ENCODE results near the gene RET. TPM values are rescaled to one million over a fixed set of nuclear protein-coding genes. Genes with fewer than 3 reads are reported as not detected.
"Not testable (repeated sequence)": the region's sequence is repeated elsewhere in the genome, so short reads cannot be mapped to it uniquely, and the experiment has no call there.

RET gene
- total RNA-seq, 1 donor from 2014 or later = 0.07 TPM

DNA sequence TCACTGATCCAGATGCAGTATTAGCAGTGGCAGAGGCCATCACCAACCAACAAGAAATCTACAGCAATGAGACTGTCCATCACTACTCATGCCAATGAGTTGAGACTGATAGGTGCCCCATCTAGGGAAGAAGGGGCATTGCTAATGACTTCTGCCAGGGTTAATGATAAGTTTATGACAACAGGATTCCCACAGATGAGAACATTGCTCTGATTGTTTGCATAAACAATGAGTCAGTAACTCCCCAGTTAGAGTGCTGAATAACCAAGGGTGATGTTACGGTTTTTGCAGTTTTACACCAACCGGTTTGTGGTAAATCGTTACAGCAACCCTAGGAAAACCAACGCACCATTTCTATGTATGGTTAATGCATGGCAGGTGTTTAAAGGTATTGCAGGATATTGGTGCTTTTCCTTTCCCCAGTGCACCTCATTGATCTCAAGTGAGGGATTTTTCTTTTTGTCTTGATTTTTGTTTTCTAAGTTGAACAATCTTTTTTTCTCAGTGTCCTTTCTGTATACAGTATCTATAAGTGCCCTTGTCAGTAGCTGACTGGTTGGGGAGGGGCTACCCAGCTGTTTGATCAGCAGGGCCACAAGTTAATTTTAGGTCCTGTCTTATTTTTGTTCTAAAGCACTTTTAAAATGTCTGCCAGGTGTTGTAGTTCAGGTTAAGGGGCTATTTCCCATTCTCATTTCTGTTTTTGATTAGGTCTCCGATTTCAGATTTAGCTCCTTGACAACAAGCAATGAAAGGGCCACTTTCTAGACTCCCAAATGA is 57.4 kb downstream of the RET start:
- DNase-seq (ENCODE audit: low read depth, low spot score) = no peak

DNA sequence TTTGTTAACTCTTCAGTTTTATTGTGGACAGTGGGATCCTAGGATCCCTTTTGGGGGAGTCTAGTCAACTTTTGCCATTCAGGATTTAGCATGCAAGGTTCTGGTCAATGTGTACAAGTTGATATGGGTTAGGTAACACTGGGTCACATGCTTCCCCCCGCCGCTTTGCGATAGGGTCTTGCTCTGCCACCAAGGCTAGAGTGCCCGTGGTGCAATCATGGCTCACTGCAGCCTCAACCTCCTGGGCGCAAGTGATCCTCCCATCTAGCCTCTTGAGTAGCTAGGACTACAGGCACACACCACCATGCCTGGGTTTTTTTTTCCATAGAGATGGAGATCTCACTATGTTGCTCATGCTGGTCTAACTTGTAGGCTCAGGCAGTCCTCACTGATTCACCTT is 58.2 kb downstream of the RET start:
- DNase-seq (ENCODE audit: low read depth, low spot score) = no peak

DNA sequence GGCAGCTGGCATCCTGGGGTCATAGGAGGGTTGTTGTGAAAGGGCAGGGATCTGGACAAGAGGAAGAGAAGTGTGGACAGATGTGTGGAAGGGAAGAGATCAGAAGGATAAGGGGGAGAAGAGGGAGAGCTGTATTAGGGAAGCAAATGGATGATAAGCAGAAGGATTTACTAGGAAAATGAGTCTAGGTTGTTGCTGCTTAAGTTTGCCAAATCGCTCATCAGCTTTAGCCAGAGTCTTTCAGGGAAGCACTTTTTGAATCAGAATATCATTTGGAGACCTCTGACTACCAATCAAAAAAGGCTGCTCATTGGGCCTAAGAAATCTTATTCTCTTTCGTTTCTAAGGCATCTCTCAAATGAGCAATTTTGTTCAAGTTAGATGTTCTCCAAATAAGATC is 58.8 kb downstream of the RET start:
- no peak for DNase-seq (ENCODE audit: low read depth, low spot score)

DNA sequence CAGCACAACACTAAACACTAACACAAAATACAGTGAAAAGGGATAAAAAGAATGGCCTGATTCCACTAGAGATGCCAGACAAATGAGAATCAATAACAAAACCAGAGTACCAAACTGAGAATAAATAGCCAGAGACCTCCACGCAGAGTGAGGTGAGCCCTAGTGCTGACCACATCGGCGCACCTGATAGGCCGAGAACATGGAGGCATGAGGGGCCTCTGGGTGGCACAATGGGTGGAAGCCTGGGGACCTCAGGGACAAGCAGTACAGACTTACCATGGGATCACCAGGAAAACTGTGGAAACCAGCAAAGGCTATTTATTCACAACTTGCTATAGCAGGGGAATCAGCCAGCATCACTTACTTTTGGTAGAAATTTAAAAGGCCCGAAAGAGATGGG is 59.6 kb downstream of the RET start:
- no peak for DNase-seq (ENCODE audit: low read depth, low spot score)

DNA sequence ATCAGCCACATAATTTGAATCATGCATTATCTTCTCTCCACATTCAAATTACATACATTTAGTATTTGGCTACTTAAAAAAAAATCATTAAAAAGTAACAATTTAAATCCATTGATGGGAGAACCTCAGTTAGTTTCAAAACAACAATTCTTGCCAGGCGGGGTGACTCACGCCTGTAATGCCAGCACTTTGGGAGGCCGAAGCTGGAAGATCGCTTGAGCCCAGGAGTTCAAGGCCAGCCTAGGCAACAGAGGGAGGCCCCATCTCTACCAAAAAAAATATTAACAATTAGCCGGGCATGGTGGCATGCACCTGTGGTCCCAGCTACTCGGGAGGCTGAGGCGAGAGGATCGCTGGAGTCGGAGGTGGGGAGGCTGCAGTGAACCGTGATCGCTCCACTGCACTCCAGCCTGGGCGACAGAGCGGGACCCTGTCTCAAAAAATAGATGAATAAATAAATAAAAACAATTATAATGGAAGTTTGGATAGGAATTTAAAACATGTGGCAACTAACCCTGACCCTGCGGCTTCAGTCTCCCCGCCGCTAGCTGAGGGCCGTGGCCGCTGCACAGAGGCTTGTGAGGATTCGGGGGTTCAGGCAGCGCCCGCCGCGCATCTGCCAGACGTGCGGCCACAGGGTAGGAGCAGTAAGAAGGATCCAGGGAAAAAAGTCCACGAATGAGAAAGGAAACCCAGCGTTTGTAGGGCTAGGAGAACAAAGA is 60.3 kb downstream of the RET start:
- DNase-seq (ENCODE audit: low read depth, low spot score) = no peak

DNA sequence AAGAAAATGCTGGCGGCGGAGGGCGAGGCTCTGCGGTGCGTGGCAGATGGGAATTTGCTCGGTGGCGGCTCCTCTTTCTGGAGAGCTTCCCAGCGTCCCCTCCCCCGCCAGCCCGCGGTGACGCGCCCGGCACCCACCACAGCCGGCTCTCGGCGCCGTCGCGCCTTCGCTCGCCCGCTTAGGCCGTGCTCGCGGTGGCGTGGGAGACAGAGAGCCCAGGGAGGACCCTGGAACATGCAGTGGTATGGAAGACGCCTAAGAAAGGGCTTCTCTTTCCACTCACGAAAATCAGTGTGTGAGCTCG is 60.8 kb downstream of the RET start:
- DNase-seq (ENCODE audit: low read depth, low spot score) = no peak

DNA sequence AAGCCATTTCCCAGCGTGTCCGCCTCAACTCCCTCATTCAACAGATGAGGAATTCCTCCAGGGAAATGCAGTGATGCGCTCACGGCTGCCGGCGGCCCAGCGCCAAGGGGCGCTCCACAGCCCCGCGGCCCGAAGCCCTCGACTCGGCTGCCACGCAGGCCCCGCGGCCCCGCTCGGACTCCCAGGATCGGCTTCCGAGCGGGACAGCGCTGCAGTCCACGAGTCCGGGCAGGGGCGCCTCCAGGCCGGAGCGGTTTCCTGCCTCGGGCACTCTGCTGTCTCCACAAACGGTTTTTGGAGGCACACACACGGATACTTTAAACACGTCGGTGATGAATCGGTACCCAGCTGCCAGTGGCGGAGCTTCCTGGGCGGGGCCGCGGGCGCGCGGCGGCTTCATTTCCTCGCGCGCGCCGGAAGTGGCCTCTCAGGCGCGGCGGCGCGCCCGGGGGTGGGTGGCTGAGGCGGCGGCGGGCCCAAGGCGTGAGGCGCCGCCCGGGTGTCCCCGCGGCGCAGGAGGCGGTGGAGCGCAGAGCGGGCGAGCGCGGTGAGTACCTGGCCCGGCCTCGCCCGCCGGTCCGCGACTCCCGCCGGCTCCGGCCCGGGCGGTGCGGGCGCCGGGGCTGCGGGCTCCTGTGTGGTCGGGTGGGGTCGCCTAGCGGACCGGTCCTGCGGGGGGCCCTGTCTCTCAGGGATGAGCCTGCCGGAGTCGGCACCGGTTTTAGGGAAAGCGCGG is 61.3 kb downstream of the RET start, which contains the start of gene CSGALNACT2:
Gene CSGALNACT2, plus strand, starts transcription at position 425 of the 736 bp plus-strand sequence. CDS start 16,705 bp downstream, outside the sequence.
- DNase-seq (ENCODE audit: low read depth, low spot score) = peak; percentile 48

DNA sequence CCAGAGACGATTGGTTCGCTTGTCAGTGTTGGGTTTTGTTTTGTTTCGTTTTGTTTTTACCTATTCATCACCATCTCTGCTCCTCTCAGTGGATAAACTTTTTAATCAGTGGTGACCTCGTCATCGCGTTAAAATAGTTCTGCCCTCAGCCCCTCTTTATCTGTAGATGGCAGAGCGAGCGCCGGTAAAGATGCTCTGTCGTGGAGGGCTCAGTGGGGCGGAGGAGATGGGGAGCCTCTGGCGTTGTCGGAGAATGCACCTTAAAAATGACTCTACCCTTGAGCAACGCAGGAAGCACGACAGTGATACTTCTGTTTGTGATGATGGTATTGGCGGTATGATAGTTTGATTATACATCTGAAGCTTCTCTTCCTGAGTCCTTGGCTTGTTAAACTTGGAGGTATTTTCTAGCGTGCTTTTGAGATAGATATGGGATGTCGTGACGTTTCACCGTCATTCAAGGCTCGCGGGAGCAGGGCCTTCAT is 61.9 kb downstream of the RET start:
- DNase-seq (ENCODE audit: low read depth, low spot score) = no peak

DNA sequence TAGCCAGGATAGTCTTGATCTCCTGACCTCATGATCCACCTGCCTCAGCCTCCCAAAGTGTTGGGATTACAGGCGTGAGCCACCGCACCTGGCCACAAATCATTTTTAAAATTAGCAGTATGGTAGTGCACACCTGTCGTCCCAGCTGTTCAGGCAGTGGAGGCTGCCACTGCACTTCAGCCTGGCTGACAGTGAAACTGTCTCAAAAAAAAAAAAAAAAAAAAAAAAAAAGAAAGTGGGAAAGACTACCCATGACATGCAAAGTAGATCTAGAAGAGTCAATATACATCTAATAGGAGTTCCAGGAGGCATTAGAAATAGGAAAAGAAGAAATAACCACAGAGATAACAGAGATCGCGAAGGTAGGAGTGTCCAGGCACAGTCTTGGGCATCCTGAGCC is 64.6 kb downstream of the RET start:
- no peak for DNase-seq (ENCODE audit: low read depth, low spot score)

DNA sequence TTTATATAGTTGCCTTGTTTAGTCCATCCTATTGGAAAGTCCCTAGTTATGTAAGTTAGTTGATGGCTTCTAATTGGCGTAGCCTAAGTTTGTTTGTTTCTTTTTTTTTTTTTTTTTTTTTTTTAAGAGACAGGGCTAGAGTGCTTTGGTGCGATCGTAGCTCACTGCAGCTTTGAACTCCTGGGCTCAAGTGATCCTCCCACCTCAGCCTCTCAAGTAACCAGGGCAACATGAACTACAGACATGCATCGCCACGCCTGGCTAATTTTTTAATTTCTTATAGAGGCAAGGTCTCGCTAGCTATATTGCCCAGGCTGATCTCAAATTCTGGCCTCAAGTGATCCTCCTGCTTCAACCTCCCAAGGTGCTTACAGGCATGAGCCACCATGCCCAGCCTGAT is 68.4 kb downstream of the RET start:
- no peak for DNase-seq (ENCODE audit: low read depth, low spot score)

DNA sequence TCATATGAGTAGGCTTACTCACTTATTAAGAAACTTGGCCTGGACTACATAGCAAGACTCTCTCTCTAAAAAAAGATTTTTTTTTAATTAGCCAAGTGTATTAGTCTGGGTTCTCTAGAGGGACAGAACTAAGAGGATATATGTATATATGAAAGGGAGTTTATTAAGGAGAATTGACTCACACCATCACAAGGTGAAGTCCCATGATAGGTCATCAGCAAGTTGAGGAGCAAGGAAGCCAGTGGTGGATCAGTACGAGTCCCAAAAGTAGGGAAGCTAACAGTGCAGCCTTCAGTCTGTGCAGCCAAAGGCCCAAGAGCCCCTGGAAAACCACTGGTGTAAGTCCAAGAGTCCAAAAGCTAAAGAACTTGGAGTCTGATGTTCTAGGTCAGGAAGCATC is 69.1 kb downstream of the RET start:
- not testable (repeated sequence) for DNase-seq (ENCODE audit: low read depth, low spot score)

DNA sequence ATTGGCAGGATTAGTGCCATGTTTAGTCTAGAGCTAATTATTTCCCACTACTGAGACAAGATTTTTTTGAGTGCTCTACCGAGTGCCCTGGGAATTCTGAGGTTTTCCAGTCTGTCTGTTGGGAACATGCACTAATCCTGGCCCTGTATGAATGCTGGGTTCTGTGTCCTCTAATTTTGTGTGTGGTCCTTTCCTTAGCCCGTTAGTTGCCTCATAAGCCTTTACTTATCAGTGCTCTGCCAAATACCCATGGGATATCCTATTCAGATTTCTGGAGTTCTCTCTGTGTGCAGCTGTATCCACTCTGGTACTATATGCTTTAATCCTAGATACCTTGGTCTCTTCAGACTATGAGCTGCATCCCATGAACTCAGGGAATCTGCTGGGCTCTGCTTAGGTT is 74.5 kb downstream of the RET start:
- DNase-seq (ENCODE audit: low read depth, low spot score) = no peak

DNA sequence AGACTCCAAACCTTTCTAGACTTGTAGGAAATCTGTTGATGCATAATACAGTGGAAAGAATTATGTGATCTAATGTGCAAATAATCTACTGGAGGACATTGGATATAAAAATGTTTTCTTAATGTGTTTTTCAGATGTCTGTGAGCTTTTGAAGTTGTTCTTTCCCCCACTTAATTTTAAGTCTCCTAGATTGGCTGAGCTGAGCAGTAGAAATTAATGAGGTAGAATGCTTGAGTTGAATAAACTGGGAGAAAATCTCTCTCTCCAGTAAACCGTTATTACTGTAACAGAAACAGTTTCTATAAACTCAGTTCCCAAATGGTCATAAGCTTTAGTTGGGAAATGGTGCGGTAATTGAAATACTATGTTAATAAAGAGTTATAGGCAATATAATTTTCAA is 77.0 kb downstream of the RET start:
- DNase-seq (ENCODE audit: low read depth, low spot score) = no peak

DNA sequence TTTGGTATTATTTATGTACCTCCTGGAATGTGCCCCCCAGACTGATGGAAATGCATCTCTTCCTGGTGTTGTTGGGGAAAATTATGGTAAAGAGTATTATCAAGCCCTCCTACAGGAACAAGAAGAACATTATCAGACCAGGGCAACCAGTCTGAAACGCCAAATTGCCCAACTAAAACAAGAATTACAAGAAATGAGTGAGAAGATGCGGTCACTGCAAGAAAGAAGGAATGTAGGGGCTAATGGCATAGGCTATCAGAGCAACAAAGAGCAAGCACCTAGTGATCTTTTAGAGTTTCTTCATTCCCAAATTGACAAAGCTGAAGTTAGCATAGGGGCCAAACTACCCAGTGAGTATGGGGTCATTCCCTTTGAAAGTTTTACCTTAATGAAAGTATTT is 78.4 kb downstream of the RET start:
- no peak for DNase-seq (ENCODE audit: low read depth, low spot score)

DNA sequence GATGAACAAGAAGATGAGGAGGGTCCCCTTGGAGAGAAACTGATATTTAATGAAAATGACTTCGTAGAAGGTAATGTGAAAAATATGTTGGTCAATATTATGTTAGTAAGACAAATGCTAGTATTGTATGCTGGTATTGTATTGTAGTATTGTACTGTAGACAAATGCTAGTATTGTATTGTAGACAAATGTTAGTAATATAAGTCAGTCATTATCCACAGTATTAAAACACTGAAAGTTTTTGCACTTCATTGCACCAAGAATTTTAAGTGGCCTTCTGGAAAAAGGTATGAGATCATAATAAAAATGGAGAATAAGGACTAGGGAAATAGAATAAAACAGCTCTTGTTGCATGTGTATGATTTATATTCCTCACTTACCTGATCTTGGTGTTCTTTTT is 78.9 kb downstream of the RET start:
- DNase-seq (ENCODE audit: low read depth, low spot score) = no peak

DNA sequence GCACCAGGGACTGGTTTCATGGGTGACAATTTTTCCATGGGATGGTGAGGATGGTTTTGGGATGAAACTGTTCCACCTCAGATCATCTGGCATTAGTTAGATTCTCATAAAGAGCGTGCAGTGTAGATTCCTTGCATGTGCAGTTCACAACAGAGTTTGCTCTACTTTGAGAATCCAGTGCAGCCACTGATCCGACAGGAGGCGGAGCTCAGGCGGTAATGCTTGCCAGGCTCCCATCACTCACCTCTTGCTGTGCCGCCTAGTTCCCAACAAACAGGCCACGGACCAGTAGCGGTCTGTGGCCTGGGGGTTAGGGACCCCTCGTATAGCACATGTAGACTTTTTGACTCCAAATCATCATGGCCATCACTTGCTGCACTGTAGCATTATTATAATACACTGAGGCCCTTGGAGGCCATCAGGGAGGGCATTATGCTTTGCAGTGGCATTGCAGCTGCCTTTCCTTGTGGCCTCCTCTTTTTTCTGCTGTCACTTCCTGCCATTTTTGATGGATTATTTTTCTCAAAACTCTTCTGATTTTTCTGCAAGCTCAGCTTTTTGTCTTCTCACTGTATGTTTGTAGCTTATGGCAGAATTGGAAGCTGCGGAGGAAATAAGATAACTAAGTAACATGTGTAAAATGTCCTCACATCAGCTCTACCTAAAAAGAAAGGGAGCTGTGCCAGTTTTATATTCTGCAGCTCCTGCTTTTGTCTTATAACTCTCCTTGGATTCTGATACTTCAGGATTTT is 79.9 kb downstream of the RET start:
- DNase-seq (ENCODE audit: low read depth, low spot score) = no peak

DNA sequence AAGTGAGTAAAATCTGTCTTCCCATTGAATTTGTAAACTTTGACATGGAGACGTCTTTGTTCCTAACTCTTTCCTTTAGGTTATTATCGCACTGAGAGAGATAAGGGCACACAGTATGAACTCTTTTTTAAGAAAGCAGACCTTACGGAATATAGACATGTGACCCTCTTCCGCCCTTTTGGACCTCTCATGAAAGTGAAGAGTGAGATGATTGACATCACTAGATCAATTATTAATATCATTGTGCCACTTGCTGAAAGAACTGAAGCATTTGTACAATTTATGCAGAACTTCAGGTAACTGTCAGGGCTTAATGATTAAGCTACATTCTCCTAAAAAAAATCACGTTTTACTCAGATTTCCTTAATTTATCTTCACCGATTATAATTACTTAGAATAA is 81.8 kb downstream of the RET start:
- DNase-seq (ENCODE audit: low read depth, low spot score) = no peak

DNA sequence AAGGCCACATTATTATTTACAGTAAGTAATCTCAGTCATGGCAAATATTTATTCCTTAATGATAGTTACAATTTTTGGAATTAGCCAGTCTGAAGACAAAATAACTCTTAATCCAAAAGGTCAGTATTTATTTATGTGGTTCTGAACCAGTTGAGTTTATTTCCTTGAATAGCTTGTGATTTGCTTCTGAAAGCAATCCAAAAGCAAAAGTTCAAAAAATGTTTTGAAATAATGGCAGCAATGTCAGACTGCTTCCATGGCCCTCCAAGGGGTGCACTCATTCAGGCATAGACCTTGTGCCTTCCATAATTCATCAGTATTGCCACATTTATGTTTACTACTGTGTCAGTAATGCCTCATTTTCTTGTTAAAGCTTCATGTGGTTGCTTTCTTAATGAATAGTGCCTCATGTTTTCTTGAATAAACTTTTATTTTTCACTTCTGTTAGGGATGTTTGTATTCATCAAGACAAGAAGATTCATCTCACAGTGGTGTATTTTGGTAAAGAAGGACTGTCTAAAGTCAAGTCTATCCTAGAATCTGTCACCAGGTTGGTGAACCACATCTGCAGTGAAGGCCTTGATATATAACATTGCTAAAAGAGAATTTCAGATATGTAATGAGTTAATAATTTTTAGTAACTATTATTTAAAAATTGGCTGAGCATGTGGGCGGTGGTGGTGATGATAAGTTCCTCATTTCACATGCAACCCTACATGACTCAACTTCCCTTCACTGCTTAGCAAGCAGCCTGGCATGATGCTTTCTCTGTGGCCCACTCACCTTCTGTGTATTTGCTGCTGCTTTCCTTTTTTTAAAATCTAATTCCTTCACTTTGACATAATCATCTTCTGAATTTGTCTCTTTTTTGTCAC is 83.4 kb downstream of the RET start:
- peak; percentile 32 for DNase-seq (ENCODE audit: low read depth, low spot score)

DNA sequence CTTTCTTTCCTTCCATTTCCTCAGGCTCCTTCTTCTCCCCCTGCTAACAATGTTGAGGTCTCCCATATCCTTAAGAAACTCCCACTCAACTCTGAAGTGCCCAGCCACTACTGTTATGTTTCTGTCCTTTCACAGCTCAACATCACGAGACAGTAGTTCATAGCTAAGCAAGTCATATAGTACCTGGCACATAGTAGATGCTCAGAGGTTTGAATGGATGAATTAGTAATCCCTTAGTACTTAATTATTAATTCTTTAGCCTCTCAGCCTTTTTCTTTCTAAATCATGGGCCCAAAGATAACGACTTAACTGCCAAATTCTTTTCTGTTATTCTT is 84.0 kb downstream of the RET start:
- no peak for DNase-seq (ENCODE audit: low read depth, low spot score)

DNA sequence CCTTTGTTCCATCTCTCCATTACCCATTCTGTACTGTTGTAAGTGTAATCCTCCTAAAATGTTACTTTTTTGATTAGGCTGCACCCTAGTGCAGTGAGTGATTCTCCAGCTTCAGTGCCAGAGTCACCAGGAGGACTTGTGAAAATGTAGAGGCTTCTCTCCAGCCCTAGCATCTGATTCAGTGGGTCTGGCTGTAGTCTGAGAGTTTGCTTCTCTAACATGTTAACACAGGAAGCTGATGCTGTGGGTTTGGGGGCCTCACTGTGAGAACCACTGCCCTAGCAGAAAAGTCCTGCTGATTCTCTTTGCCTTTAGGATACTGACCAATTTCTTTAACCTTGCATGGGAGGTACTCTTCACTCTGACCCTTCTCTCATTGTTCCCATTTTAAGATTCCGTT is 85.7 kb downstream of the RET start:
- no peak for DNase-seq (ENCODE audit: low read depth, low spot score)
